ENCODE measurements around the gene CDH13.

GRCh38 chr16:83021045-83021444, 394.3 kb downstream of the CDH13 start:
- TF ChIP-seq ESRRG (CRISPR knock-in tag; IDR thresholded peaks at IDR 0.05) (no peak), ZNF70 (CRISPR knock-in tag; IDR thresholded peaks at IDR 0.05) (no peak)
- TF ChIP-seq, protein P1, sequence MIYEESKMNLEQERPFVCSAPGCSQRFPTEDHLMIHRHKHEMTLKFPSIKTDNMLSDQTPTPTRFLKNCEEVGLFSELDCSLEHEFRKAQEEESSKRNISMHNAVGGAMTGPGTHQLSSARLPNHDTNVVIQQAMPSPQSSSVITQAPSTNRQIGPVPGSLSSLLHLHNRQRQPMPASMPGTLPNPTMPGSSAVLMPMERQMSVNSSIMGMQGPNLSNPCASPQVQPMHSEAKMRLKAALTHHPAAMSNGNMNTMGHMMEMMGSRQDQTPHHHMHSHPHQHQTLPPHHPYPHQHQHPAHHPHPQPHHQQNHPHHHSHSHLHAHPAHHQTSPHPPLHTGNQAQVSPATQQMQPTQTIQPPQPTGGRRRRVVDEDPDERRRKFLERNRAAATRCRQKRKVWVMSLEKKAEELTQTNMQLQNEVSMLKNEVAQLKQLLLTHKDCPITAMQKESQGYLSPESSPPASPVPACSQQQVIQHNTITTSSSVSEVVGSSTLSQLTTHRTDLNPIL (CRISPR knock-in tag; IDR thresholded peaks at IDR 0.05; ENCODE audit: low read depth) = no peak

All from SK-N-SH treated with all-trans-retinoic acid at 6 μM for 48 hours (cell line).